GM23338 (cell line): ENCODE measurements around the gene KCNH4.

Source experiments
- CTCF ChIP-seq, 2 experiments: fragments of 200-600 bp in 1 of 2; sonication (generic) in 1 of 2; conservative IDR thresholded peaks; 2 replicates each; pipeline versions ENCODE4 v1.5.1 to v1.6.1; 2016 to 2017; ENCODE audit warnings: antibody characterized with exemption in 2 of 2, low read depth in 2 of 2, mild to moderate bottlenecking in 2 of 2, moderate library complexity in 1 of 2
- EZH2 ChIP-seq: fragments of 200-600 bp; sonication (generic); IDR thresholded peaks from one replicate; pipeline ENCODE4 v1.8.0; 2017; ENCODE audit warnings: antibody characterized with exemption, mild to moderate bottlenecking, low read depth; ENCODE audit not compliant: unreplicated experiment
- EZH2phosphoT487 ChIP-seq: fragments of 200-600 bp; sonication (generic); IDR thresholded peaks from one replicate; pipeline ENCODE4 v1.8.1; 2018; ENCODE audit warnings: antibody characterized with exemption; ENCODE audit not compliant: unreplicated experiment
- JUNB ChIP-seq: IDR thresholded peaks from one replicate; pipeline ENCODE4 v1.6.1; 2016; ENCODE audit warnings: antibody characterized with exemption; ENCODE audit not compliant: unreplicated experiment
- NANOG ChIP-seq: IDR thresholded peaks from 2 replicates; pipeline ENCODE4 v1.6.1; 2016; ENCODE audit warnings: antibody characterized with exemption, borderline replicate concordance
- POLR2AphosphoS5 ChIP-seq: IDR thresholded peaks from 2 replicates; pipeline ENCODE4 v1.6.1; 2016; ENCODE audit warnings: antibody characterized with exemption, low read depth
- STAT1 ChIP-seq: IDR thresholded peaks from one replicate; pipeline ENCODE4 v1.6.1; 2016; ENCODE audit warnings: antibody characterized with exemption; ENCODE audit not compliant: unreplicated experiment

GRCh38 chr17:42109086-42109485 lies 71.9 kb downstream of the KCNH4 start:
- TF ChIP-seq CTCF (conservative IDR thresholded peaks at IDR 0.05; ENCODE audit: low read depth in 2 of 2) (no peak), POLR2AphosphoS5 (no peak), STAT1 (no peak), EZH2 (no peak), JUNB (no peak), NANOG (no peak), EZH2phosphoT487 (no peak)
